Measurements from ENCODE around the gene FOXO6.
"Not testable (repeated sequence)": the region's sequence is repeated elsewhere in the genome, so short reads cannot be mapped to it uniquely, and the experiment has no call there.

The FOXO6 gene

GRCh38 chr1:41329662-41330587 is 31.3 kb upstream of the FOXO6 start:
- no peak for DNase-seq

- no peak for DNase-seq
These were observed 30.4 kb upstream of the FOXO6 start for GRCh38 chr1:41330588-41331545.

- no peak for DNase-seq
These were observed 29.7 kb upstream of the FOXO6 start for GRCh38 chr1:41331546-41331917.

- not testable (repeated sequence) for DNase-seq
These were observed 29.1 kb upstream of the FOXO6 start for GRCh38 chr1:41332161-41332560.

GRCh38 chr1:41333146-41333784 is 28.0 kb upstream of the FOXO6 start:
- no peak for DNase-seq

GRCh38 chr1:41338820-41339219 is 22.4 kb upstream of the FOXO6 start:
- DNase-seq = no peak

GRCh38 chr1:41340655-41341364 is 20.4 kb upstream of the FOXO6 start:
- DNase-seq = no peak

GRCh38 chr1:41341365-41341683 is 19.9 kb upstream of the FOXO6 start:
- no peak for DNase-seq

- DNase-seq = no peak
These were observed 19.3 kb upstream of the FOXO6 start for GRCh38 chr1:41341772-41342562.

GRCh38 chr1:41342774-41343355 is 18.4 kb upstream of the FOXO6 start:
- DNase-seq = no peak

GRCh38 chr1:41343790-41344699 is 17.2 kb upstream of the FOXO6 start:
- no peak for DNase-seq

GRCh38 chr1:41344708-41345159 is 16.5 kb upstream of the FOXO6 start:
- no peak for DNase-seq

- no peak for DNase-seq
These were observed 15.7 kb upstream of the FOXO6 start for GRCh38 chr1:41345434-41346075.

GRCh38 chr1:41347276-41347675 is 14.0 kb upstream of the FOXO6 start:
- no peak for DNase-seq

GRCh38 chr1:41348394-41348793 is 12.8 kb upstream of the FOXO6 start:
- no peak for DNase-seq

GRCh38 chr1:41349361-41350054 is 11.7 kb upstream of the FOXO6 start:
- no peak for DNase-seq

- DNase-seq = no peak
These were observed 11.2 kb upstream of the FOXO6 start for GRCh38 chr1:41350055-41350378.

- DNase-seq = no peak
These were observed 9.7 kb upstream of the FOXO6 start for GRCh38 chr1:41351262-41352151.
